HL-60 (cell line): Measurements from ENCODE around the gene NUFIP2.

ENCODE experiments used
- CTCF ChIP-seq: IDR thresholded peaks from one replicate; pipeline ENCODE4 v1.5.1; 2011; ENCODE audit warnings: low read length, control low read depth, inconsistent platforms; ENCODE audit not compliant: insufficient read depth
- POLR2AphosphoS5 ChIP-seq: IDR thresholded peaks from 2 replicates; pipeline ENCODE4 v1.6.1; 2012; ENCODE audit warnings: low read depth
- REST ChIP-seq: IDR thresholded peaks from 2 replicates; pipeline ENCODE4 v1.6.1; 2012; ENCODE audit warnings: low read depth; ENCODE audit not compliant: insufficient replicate concordance
- SPI1 ChIP-seq: IDR thresholded peaks from 2 replicates; pipeline ENCODE4 v1.6.1; 2012; ENCODE audit warnings: low read depth, mild to moderate bottlenecking, borderline replicate concordance

DNA sequence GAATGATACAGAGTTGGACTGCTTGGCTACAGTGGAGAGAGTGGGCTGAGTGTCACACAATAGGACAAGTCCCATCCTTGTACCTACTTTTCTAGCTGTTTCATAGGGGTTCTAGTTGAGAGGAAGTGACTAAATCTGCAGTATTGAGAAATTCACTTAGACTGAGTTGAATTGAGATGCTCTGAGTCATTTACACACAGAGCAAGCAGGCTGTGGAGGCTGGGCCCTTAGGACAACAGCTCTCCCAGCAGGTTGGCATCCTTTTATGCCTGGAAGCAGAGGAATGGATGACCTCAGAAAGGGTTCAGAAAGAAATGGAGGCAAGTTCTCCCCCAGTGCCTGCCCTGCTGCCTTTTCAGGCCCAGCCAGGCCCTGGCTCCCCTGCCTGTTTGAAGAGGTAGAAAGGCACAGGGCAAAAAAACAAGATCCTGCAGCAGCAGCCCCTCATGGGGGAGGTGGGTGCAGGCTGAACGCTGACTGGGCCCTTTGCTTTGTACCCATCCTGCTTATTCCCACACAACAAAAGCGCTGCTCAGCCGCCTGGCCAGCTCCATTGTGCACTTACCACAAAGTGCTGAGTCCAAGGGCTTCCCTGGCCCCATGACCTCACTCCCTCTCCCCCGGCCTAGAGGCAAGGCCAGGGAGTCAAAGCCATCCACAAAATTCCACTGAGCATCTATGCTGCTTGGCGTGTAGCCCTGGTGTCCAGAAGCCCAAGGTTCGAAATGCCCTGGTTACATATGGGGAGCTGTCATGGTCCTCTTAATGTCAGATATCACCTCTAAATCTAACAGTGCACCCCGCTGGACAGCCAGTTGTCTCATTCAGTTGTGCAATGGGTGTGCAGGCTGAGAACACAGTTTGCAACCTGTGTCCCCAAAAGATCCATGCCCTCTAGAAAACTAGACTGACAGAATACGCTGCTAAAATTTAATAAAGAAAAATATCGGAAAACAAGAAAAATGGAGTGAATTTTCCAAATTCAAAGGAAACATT lies 52.7 kb downstream of the NUFIP2 start:
- TF ChIP-seq CTCF (no peak), POLR2AphosphoS5 (no peak), SPI1 (peak; percentile 90), REST (no peak)
